OCI-LY1 (cell line): ENCODE data around the gene EPO.

ENCODE experiments used
- CTCF ChIP-seq: fragments of 200-600 bp; sonication (generic), shearing (Covaris generic); IDR thresholded peaks from 2 replicates; pipeline ENCODE4 v1.5.1; 2017; ENCODE audit warnings: mild to moderate bottlenecking, antibody characterized with exemption, low read length, moderate library complexity, mixed read lengths
- EZH2 ChIP-seq: fragments of 200-600 bp; sonication (generic), shearing (Covaris generic); IDR thresholded peaks from 2 replicates; pipeline ENCODE4 v1.8.0; 2017; ENCODE audit warnings: borderline replicate concordance, mixed run types, mild to moderate bottlenecking, antibody characterized with exemption, low read length, moderate library complexity, mixed read lengths

- TF ChIP-seq CTCF: no peak
- no peak for TF ChIP-seq EZH2
Measured at GRCh38 chr7:100699018-100699417, 21.2 kb upstream of the EPO start.
